GM18861 (cell line): ENCODE measurements around the gene IFFO2.
"Not testable (repeated sequence)": the region's sequence is repeated elsewhere in the genome, so short reads cannot be mapped to it uniquely, and the experiment has no call there.

Experiments used
- ATAC-seq: cut with Tn5 transposase; IDR thresholded peaks from one replicate; pipeline ENCODE4 v1.9.1; 2021; ENCODE audit not compliant: unreplicated experiment

The IFFO2 gene

GRCh38 chr1:18900303-18900841 is 56.1 kb downstream of the IFFO2 start:
- no peak for ATAC-seq

GRCh38 chr1:18899363-18900049 is 57.0 kb downstream of the IFFO2 start:
- no peak for ATAC-seq

- ATAC-seq, result no peak
These were observed 57.9 kb downstream of the IFFO2 start for GRCh38 chr1:18898567-18898966.

DNA sequence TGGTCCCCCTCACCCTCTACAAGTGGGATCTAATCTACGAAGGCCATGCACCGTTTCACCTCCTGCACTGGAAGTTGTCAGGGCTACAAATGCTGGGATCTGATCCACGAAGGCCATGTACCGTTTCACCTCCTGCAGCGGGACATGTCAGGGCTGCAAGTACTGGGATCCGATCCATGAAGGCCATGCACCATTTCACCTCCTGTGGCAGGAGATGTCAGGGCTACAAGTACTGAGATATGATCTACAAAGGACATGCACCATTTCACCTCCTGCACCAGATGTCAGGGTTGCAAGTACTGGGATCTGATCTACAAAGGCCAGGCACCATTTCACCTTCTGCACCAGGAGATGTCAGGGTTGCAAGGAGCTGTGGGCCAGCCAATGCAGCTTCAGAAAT is 61.2 kb downstream of the IFFO2 start:
- ATAC-seq, result no peak

GRCh38 chr1:18893120-18893519 is 63.4 kb downstream of the IFFO2 start:
- ATAC-seq, result no peak

DNA sequence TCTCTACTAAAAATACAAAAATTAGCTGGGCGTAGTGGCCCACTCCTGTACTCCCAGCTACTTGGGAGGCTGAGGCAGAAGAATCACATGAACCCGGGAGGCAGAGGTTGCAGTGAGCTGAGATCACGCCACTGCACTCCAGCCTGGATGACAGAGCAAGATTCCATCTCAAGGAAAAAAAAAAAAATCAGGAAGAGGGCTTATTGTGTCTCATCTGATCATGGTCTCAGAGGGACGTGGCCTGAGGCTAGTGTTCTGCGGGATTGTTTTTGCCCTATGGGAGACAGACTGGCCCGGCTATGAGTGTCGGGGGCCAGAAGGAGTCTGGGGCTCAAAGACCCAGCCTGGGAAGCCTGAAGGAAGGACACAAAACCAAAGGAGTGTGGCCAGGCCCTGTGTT is 64.6 kb downstream of the IFFO2 start:
- not testable (repeated sequence) for ATAC-seq

DNA sequence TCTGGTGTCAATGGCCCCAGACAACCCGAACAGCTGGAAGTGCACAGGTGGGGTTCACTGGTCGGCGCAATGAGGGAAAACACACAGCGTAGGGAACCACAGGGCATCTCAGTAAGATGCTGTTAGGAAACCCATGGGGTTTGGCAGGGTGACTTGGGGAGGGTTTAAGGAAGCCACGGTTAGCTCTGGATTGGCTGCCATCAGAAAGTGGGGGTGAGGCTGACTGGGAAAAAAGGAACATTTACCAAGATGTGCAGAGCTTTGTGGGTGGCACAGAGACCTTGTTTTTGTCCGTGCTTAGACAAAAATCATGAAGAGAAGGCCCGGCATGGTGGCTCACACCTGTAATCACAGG is 65.1 kb downstream of the IFFO2 start:
- no peak for ATAC-seq

- ATAC-seq, result no peak
These were observed 65.6 kb downstream of the IFFO2 start for GRCh38 chr1:18890706-18891425.

DNA sequence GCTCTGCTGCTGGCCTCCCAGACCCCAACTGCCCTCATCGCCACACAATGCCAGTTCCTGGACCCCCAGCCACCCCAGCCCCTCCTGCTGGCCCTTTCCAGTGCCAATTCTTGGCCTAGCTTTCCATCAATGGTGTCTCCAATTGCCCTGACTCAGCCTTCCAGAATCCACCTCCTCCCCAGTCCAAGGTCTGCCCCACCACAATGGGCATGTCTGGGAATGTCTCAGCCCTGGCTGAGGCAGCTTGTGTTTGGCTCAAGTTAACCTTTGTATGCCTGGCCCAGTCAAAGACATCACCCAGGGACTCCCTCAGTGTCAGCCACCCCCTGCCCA is 70.5 kb downstream of the IFFO2 start:
- ATAC-seq, result no peak

DNA sequence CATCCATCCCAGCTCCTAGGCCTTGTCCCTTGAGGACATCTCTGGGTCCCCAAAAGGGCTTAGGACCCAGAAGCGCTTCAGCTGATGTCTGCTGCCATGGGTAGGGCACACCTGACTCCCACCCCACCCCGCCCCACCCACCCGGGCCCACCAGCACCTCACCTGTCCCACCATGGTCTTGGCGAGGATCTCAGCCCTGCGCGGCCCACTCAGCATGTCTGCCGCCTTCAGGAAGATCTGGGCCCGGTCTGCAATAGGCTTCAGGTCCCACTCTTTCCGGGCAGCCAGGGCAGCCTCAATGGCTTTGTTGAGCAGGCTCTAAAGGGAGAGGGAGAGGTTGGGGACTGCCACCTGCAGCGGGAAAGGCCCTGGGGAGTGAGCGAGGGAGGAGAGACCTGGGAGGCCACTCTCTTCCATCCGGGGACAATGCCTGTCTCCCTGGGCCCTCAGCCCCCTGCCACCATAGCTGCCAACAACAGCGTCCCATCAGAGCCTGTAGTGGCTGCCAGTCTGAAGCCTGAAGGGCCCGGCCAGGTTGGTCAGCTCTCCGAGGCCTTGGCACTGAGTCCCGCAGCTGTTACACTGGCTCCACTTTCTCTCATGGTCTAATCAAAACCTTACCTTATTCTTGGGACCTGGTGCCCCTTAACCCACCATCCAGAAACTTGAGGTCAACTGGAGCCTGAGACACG is 71.0 kb downstream of the IFFO2 start:
- ATAC-seq, result no peak

DNA sequence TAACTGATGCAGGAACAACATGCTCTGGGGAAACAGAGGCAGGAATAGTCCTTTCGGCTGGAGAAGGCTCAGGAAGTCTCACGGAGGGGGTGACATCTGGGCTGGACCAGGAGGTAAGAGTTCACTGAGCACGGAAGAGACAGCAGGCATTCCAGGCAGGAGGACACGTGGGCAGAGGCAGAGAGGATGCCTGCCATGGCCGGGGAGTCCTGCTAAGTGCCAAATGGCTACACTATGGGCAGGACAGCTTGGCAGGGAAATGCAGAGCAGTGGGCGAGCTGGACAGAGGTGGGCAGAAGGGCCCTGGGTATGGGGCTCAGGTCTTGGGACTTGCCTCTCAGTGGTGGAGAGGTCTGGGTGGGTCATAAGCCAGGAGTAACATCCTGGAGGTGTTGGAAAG is 71.7 kb downstream of the IFFO2 start:
- no peak for ATAC-seq

GRCh38 chr1:18884419-18884717 is 72.1 kb downstream of the IFFO2 start:
- no peak for ATAC-seq

- ATAC-seq, result no peak
These were observed 72.6 kb downstream of the IFFO2 start for GRCh38 chr1:18883636-18884418.

- no peak for ATAC-seq
These were observed 73.4 kb downstream of the IFFO2 start for GRCh38 chr1:18883079-18883478.

GRCh38 chr1:18882486-18882885 is 74.0 kb downstream of the IFFO2 start:
- ATAC-seq, result no peak

GRCh38 chr1:18881642-18882431 is 74.6 kb downstream of the IFFO2 start:
- ATAC-seq, result no peak

- no peak for ATAC-seq
These were observed 75.3 kb downstream of the IFFO2 start for GRCh38 chr1:18881164-18881563.

DNA sequence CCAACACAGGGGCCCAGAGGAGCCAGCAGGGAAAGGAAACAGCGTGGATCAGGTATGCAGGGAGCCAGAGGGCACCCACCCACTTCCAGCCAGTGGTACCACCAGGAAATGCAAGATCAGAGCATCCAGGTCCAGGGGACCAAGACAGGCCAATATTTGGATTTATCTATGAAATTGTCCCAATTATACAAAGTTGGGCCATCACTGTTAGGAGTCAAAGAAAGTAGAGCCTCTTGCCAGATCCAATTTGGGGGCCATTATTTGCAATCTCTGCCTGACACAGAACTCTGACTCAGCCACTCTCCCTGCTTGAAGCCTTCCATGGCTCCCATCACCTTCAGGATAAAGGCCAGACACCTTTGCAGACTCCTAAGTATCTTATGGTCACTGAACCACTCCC is 75.9 kb downstream of the IFFO2 start:
- no peak for ATAC-seq

DNA sequence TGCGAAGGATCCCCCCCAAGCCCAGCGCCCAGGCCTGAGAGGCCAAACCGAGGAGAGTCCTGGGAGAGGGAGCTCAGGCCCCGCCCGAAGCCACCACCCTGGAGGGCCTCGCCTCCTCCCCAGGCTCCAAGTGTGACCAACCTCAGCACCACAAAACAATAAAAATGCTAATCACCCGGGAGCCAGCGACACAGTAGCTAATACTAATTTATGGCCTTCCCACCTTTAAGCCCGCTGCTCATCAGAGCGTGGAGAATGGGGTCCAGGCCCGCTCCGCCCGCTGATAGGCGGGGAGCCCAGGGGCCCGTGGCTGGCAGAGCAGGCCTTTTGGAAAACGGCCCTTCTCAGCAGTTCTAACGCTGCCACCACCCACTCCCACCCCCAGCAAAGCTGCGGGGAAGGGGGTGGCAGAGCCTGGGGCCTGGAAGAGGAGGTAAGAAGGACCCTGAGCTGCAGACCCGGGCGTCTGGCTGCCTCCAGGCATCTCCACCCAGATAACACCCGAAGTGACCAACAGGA is 76.6 kb downstream of the IFFO2 start:
- ATAC-seq, result no peak

DNA sequence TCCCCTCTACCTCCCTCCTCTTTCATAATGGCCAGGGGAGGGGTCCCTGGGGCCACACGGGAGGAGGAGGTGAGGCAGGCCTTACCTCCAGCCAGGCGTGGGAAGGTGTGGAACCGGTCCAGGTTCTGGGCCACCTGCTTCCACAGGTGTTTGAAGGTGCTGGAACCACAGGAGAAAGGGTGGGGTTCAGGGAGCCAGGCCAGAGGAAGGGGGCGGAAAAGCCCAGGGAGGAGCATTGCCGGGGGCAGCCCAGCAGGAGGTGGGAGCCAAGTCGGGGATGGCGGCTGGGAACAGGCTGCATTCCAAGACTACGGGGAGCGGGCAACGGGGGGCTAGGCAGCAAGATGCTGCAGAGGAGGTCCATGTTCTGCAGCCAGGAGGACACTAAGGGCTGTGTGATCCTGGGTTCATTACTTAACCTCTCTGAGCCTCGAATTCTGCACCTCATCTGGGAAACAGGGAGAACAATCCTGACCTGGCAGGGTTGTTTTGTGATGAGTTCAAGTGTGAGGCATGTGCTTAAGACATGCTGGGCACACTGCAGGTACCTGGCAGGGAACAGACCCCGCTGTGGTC is 77.2 kb downstream of the IFFO2 start:
- no peak for ATAC-seq
